ENCODE data around the gene MYBPC1.

- TF ChIP-seq CTCF (IDR thresholded peaks at IDR 0.05), result no peak
- TF ChIP-seq EZH2 (IDR thresholded peaks at IDR 0.05; ENCODE audit: borderline replicate concordance, insufficient read depth, low read depth, low read length, poor library complexity, severe bottlenecking), result no peak
Observed at GRCh38 chr12:101582937-101583336, 11.8 kb upstream of the MYBPC1 start.
